HG03521 (cell line): ENCODE data around the gene ETV7.

Experiments
- ATAC-seq: cut with Tn5 transposase; IDR thresholded peaks from one replicate; pipeline ENCODE4 v1.9.1; 2021; ENCODE audit warnings: mild to moderate bottlenecking, moderate library complexity; ENCODE audit not compliant: unreplicated experiment

Gene ETV7

GRCh38 chr6:36324715-36325114, 62.8 kb downstream of the ETV7 start:
- ATAC-seq: no peak

GRCh38 chr6:36324191-36324590, 63.3 kb downstream of the ETV7 start:
- ATAC-seq: no peak

GRCh38 chr6:36323062-36323461, 64.4 kb downstream of the ETV7 start:
- no peak for ATAC-seq

GRCh38 chr6:36322591-36322990, 64.9 kb downstream of the ETV7 start:
- ATAC-seq: no peak

GRCh38 chr6:36320475-36320874, 67.0 kb downstream of the ETV7 start:
- no peak for ATAC-seq

- ATAC-seq: no peak
These were observed 67.6 kb downstream of the ETV7 start for GRCh38 chr6:36319821-36320220.

GRCh38 chr6:36319436-36319762, 68.1 kb downstream of the ETV7 start:
- no peak for ATAC-seq

GRCh38 chr6:36318690-36319435, 68.6 kb downstream of the ETV7 start:
- no peak for ATAC-seq

- ATAC-seq: no peak
These were observed 69.8 kb downstream of the ETV7 start for GRCh38 chr6:36317623-36318022.
